Pulmonary artery endothelial cell (primary cell): Measurements from ENCODE around the gene HOXA13. TPM values are rescaled to one million over a fixed set of nuclear protein-coding genes. Genes with fewer than 3 reads are reported as not detected.

ENCODE experiments used
- DNase-seq: peaks from one replicate; pipeline ENCODE4 v3.0.0-alpha.2; 2011; ENCODE audit warnings: low read depth, low spot score
- total RNA-seq: library from RNA; depleted of rRNA; stranded (reverse); fragments of >200 nt; gene quantifications from 2 replicates; pipeline ENCODE4 v1.2.3, GENCODE V29; 2014

Gene HOXA13
- total RNA-seq, 1 donor from 2014 or later, result not detected

DNA sequence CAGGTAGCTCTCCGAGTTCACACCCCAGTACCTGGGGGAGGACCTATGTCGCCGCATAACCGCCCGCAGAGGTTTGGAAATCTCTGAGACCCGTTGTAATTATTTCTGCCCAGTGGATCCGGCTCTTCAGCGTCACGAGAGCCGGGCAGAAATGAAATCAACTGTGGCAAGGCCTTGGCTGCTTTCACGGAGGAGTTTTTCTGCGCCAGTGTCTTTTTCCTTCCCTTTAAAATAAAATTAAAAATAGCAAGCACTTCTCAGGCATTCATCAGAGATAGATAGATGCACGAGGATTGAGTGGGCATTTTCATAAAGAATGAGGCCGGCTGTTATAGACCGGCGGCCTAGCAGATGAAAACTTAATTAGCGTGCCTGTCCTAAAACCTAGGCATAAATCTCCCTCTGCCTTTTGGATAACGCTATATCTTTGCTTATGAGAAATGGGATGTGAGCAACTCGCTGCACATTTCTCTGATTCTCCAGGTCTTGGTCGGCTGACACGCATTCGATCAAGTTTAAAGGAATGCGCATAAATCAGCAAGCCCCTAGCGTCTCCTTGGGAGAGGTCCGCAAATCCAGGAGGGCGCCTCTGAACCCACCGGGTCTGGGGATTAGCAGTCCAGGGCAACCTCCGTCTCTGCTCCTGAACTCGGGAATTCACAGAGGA is 6.4 kb downstream of the HOXA13 start:
- no peak for DNase-seq

DNA sequence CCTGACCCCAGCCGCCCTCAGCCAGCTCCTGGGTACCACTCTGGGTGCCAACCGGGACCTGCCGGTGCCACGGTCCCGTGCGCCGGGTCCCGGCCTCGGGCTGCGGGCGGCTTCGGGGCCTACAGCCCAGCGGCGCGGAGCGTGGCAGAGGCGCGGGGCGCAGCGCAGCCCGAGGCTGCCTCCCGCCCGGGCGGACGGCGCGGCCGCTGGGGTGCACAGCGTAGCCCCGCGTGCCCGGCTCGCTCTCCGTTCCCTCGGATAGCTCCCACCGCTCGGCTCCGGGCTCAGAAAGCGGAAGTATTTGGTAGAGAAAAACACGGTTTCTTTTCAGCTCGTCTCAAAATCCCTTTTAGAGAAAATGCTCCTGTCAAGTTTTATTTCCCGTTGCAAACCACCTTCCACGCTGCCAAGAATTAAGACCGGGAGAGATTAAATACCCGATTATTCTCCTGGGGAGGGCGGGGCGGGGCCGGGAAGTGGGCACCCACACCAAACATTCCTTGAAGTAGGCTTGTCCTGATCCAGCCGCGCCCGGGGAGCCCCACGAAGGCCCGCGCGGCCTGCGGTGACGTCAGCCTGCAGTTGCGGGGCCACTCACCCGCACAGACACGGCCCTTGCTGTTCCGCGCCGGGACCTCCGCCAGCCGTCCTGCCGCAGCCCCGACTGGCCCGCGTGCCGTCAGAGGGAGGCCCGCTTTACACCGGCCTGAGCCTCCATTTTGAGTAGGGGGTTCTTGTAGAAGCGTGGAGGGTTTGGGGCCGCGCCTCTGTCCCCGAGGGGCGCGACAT is 7.2 kb downstream of the HOXA13 start:
- DNase-seq, result no peak

DNA sequence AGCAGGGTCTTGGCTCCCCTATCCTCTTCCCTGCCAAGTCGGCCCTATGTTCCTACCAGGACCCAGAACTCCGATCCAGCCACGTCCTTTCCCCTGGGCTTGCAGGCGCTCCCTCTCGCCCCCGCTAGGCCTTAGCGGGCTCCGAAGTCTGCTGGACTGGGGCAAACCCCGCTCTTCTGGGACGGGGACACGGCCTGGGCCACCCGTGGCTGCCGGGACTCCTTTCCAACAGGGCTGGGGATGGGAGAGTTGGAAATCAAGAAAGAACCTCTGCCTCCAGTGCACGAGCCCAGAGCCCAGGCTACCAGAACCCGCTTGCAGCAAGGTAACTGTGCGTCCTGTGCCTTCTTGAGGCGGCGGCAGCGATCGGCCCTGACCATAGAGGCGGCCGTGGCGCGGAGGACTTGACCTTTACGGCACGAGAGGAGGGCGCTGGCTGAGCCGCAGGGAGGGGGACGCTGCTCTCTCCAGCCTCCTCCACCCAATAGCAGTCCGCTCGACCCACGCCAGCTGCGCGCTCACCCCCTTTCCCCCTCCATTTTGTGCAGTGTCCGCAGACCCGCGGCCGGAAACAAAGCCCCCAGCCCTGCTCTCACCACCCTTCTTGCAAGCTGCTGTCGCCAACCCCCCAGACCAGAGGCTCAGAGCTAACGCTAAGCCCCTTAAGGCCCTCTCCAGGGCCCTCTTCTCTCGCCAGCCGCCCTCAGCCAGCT is 7.9 kb downstream of the HOXA13 start:
- DNase-seq, result no peak

DNA sequence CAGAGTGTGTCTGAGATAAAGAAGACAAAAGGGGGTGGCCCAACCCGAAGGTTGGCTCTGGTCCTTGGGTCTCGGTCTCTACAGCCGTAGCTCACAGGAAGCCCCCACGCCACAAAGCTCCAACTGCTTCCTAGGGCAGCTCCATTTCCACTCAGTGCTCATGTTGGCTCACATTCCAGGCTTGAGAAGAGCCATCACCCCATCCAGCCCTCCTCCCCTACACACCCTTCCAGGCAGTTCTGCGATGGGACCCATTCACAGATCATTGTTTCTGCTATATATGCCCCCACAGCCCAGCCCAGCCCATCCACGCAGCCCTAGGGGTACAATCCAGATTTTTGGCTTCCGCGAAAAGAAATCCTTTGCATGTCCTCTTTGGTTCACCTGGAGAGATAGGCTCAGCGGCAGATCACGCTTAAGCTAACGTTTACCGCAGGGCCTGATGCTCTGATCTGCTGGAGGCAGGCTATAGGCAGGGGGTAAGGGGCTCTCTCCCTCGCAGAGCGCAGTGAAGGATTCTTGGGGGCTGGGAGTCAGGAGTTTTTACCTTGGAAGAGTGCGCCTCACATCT is 8.6 kb downstream of the HOXA13 start:
- DNase-seq, result no peak

DNA sequence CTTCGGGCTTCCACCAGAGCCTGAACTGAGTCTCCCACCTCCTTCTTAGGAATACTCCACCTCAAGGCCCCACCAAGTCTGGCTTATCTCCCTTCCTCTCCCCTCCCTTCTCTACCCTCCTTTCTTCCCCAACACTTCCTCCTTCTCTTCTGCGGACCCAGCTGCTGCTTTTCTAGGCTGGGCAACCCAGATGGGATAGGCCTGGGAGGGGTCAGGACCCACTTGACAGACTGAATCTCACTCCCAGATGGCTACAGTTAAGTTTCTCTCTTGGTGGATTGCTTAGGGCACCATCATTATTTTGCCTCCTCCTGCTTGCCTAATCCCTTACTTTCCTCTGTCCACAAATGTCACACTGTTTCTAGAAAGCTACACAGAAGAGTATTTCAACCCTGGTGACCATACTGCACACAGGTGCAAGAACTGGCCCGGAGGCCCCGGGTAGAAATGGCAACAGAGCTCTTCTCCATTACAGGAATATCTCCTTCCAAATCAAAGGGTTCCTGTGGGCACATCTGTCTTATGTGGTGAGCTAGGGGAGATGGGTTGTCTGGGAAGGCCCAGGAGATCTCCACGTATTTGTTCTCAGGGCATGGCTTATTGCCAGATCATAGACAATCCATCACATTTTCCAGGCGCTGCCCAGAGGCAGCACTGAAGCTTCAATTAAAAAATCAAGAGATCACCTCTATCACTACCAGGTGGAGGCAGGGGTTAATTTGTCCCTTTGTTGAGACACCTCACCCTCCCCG is 9.7 kb downstream of the HOXA13 start:
- DNase-seq, result no peak

DNA sequence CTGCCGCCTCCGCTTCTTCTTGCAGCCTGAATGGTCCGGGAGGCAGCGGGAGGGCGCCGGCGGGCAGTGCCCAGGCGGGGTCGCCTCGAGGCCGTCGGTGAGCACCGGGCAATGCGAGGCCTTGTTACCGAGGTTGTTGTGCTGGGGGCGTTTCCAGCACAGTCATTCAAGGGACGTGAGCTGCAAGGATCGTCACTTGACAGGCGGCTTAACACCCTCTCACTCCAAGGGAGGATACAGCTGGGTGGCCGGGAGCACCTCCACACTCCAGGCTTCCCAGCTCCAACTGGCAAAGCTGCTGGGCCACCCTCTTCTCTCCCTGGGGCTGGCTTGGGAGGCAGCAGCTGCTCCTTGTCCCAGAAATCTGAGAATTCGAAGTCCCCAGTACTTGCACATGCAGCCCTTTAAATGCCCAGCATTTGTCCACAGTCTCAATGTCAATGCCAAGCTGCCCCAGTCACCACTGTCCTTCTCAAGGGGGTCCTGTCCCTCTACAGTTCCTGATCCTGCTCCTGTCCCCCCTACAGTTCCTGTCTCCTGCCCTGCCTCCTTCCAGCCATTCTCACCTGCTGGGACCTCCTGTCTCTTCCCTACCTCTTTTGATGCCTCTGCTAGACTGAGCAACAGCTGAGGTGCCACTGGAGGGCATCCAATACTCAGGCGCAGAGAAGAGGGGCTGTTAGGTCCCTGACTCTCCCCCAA is 10.4 kb downstream of the HOXA13 start:
- no peak for DNase-seq

DNA sequence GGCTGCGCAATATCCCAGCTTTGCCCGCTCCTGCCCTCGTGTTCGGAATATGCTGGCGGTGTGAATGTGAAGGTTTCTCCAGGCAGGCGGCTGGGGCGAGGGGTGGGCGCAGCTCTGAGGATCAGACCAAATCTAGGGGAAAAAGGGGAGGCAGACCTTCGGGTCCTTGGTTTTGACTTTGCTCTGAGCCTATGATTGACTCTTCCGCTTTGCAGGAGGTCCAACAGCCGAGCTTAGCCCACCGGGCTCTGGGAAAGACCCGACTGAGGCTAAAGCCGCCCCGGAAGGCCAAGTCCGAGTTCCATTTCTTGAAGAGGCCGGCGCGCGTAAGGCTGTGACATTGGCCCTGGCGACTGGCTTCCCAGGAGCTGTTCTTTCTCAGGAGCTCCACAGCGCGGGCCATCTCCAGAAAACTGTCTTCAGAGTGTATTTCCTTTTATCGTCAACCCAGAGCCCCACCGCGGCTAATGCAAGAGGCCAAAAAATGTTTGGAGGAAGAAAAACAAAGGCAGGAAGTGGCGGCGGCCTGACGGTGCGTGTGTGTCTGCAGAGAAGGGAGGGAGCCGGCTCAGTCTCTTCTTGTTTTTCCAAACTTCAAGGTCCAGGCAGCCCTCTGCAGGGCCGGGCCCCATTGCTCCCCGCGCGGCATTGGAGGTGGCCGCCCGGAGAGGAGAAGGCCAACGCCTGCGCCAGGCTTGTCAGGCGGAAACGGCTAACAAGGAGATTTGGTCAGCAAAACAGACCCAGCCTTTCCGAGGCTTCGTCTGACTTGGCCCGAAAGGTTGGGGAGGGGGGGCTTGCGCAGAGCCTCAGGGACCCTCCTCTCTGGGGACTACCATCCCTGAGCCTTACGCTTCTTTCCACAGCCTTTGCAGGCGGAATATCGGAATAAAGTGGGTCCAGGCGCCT is 11.3 kb downstream of the HOXA13 start:
- no peak for DNase-seq

DNA sequence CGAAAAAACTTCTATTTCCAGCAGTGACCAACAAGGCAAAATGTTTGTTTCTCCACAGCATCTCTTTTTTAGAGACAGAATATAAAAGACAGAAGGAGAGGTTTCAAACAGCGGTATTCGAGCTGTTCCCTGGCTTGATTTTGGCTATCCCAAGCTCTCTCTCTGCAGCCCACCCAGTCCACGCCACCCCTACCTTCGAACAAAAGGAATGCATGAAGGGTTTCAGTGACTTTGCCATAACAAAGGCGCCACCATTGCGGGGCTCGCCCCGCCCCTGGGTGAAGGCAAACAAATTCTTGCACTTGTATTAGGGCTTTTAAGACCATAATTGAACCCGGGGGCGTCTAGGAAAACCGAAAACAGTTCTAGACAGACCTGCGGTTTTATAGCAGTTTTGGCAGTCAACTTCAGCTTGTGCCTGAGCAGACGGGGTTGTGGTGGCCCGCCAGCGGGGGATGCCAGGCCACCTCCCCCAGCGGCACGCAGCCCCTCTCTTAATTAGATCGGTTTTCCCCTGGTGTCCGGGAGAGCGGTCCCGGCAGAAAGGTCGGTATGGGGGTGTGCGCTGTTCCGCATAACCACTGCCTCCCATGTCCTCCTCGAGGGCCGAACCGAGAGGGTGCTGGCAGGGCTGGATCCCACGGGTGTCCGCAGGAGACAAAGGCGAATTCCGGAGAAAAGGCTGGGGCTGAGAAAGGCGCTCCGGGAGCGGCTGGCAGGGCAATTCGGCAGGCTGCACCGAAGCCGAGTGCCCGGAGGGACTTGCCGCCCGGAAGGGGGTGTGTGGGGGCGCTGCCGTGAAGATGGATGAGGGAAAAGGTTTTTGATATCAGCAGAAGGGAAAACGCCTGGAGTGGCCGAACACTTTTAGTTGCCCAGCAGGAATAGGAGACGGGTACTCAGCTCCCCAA is 12.2 kb downstream of the HOXA13 start:
- no peak for DNase-seq

DNA sequence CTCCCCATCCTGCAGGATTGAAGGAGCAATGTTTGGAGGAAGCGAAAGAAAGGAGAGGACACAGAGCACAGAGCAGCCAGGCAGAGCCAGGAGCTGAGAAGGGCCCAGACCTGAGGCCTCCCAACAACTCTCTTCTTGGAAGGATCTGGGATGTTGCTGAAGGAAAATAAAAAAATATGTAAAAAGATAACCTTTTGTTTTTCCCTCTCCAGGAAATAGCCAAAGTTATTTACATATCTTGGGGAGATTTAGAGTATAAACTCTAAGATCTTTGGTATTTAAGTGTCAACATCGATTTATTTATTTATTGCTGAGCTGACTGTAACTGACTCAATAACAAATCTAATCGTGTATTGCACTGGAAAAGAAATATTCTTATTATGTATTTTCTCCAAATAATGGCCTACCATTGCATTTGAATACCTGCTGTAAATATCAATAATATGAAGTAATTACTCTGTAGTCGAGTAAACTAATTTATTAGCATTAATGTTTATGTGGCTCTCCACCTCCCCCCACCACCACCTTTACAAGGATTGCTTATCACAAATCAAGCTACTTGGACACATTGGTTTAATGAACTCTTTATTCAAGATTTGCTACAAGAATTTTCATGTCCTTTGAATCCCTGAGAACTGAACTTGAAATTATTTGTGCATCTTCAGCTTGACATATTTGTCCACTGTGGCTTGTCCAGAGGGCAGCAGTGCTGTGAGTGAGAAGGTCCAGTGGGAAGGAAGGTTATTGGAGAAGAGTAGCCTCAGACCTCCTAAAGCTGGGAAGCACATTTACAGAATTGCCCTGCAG is 13.0 kb downstream of the HOXA13 start:
- no peak for DNase-seq

DNA sequence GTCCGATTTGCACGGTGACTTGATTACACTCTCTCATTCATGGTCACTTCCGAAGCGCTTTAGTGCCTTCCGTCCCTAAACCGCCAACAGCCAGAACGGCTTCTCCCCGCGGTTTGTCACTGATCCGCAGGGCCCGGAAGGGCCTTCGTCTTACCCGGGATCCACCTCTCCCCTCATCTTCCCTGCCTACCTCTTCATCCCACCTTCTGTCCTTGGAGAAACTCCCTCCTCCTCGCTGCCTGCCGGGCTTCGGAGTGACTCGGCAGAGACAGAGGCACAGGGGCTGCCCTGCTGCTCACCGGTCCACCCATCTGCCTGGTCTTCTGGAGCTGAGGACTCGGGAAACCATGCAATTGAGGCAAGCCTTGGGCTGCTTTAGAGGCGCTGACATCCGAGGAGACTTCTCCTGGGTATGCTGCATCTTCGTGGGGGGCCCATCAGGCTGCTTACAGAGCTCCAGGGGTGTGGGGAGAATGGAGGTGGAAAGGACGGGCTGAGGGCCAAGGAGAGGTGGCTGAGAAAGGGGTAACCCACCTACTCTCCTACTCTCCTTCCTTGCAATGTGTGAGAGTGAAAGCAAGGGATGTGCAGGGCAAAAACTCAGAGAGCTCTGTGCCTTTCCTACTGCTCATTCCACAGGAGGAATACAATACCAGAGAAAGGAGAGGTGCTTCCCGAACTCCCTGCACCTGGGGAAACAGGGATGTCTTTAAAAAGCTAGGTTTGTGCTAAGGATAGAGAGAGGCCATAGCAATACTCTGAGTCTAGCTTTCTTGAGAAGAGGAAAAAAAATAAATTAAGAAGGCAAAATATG is 13.8 kb downstream of the HOXA13 start:
- DNase-seq, result no peak

DNA sequence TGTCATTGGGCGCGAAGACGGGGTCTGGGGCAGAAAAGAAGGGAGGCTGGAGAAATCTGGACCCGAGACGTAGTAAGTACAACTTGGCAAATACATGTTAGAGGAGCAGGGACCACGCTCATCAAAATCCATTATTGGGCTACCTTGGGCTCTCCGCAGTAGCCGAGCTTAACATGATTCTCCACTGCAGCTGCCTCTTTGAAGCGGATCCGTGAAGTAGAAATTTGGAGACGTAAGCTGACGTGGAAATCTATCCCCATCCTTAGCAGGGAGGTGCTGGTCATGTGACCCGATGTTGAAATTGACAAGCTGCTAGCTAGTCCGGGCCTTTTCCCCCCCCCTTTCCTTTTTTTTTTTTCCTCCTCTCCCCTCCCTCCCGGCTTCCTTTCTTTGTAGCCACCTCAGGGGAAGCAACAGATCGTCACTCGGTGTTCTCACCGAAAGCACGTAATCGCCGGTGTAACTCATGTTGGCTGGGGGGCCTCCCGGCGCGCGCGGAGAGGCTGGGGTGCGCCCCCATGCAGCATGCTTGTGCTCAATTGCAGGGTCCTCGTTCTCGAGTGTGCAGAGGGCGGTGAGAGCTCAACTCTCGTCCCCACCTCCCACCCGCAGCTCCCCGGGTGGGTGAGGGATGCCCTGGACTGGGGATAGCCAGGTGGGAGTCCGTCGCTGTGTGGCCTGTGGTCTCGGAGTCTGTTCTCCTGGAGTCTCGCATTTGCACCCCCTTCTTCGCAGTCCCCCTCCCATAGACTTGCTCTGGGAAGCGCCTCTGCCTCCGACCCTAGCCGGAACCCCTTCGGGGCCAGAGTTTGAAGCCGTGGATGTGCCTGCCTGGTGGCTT is 14.7 kb downstream of the HOXA13 start, which contains the start of gene HOXA11:
Gene HOXA11, minus strand, starts transcription at position 220 of the 841 bp plus-strand sequence. Its CDS starts 88 bp downstream, at position 132.
- no peak for DNase-seq

DNA sequence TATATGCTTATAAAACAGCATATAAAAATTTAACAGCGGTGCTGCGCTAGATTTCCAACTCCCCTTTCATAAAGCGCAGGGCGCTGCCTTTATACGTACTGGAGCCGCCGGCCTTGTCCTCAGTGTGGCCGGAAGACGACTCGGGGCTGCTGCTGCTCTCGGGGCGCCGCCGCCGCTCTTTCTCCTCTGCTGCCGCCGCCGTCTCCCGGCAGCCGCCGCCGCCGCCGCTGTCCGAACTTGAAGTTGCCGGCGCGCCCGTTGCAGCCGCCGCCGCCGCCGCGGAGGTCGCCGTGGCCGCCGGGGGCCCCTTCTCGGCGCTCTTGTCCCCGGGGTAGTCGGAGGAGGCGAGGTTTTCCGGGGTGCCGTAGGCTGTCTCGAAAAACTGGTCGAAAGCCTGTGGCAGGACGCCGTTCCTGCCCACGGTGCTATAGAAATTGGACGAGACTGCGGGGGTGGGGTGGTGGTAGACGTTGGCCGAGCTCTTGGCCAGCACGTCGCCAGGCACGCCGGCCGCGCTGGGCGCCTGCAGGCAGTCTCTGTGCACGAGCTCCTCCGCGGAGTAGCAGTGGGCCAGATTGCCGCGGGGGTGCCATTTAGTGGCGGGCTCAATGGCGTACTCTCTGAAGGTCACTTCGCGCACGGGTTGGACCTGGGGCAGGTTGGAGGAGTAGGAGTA is 15.4 kb downstream of the HOXA13 start:
- DNase-seq, result no peak

DNA sequence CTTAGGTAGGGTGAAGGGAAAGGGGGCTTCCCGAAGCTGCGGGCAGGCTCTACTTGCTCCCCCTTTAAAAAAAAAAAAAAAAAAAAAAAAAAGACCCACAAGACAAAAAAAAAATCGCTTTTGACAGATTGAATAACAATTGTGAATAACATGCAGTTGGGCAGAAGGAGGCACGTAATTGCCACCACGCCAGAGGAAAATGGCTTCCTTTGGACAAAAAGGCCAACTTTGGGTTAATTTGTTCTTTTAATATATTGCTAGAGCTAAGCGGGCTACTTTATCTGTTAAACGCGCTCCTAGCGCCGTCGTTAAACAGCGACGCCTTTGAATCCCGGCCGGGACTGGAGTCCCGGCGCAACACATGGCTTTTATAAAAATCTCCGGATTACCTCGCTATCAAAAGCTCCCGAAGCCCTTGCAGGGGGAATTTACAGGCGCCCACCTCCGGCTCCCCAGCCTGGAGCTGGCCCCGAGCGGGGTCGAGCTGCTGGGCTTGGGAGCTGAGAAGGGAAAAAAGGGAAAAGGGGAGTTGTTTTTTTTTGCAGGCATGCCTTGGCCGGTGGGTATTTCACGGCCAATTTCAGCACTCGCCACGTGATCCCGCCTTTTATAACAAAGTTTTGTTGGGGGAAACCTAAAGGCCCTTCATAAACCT is 16.1 kb downstream of the HOXA13 start:
- no peak for DNase-seq

DNA sequence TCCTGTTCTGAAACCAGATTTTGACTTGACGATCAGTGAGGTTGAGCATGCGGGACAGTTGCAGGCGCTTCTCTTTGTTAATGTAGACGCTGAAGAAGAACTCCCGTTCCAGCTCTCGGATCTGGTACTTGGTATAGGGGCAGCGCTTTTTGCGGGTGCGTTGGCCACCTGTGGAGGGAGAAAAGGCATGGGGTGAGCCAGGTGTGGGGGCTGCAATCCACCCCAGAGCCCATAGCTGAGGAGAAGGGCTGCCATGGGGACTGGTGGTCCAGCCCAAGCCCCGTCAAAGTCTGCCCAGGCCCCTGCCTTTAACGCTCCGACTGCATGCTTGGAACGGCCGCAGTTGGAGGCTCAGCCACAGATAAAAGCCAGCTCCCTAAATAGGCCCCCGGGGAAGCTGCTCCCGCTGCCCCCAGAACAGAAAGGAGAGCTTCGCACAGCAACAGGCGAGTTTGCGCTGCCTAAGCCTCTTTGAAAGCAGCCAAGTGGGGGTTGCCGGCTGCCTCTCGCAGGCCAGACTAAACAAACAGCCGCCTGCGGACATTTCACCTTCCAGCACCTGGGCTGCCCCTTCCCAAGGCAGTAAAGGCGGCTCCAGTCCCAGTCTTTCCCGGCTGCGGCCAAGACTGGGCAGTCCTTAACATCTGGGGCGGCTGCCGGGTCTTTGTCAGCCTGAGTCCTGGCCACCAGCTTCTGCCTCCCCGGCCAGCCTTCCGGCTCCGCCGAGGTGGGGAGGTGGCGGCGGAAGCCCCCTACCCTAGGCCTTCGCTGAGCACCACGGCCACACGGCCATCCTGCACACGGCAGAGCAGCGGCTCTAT is 16.8 kb downstream of the HOXA13 start:
- no peak for DNase-seq
